Measurements from ENCODE around the gene RPH3AL. TPM values are rescaled to one million over a fixed set of nuclear protein-coding genes. Genes with fewer than 3 reads are reported as not detected.

RPH3AL gene
- total RNA-seq, 1 experiment from 2014 or later = 3.9 TPM

DNA sequence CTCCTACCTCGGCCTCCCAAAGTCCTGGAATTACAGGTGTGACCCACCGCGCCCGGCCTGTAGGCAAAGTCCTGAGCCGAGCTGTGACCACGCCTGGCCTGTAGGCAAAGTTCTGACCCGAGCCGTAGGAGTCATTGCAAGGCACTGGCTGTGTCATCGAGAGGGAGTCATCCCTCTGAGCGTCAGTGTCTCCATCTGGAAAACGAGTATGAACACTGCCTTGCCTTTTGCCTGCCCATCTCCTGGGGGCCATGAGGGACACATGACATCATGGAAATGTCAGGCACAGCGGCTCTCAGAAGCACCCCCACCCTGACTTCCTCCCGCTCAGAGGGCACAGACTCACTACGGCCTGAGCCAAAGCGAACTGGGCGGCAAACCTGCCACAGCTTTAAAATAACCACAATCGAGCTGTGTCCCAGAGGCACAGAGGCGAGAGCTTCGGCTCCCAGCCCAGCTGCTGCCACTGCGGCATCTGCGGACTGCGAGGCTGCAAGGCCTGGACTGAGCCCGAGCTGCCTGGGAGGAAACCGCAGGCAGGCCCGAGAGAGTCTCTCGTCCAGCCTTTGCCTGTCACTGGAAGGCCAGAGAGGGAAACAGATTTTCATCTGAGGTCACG lies 50.8 kb downstream of the RPH3AL start:
- DNase-seq (ENCODE audit: low spot score) = no peak

DNA sequence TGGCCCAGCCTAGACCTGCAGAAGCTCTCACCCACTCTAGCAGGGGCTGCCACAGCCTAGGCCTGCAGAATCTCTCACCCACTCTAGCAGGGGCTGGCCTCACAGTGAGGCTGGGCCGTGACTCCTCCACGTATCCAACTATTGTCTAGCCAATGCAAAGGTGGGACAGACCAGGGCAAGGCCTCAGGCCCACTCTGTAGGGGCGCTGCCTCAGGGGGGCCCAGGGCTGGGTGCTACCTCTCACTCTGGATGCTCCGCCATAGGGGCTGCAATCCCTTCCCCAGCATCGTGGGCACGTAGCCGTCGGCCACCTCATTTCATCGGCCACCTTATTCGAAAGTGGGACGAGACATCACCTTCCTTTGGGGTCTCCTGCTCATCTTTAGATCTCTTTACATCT lies 51.7 kb downstream of the RPH3AL start:
- no peak for DNase-seq (ENCODE audit: low spot score)

DNA sequence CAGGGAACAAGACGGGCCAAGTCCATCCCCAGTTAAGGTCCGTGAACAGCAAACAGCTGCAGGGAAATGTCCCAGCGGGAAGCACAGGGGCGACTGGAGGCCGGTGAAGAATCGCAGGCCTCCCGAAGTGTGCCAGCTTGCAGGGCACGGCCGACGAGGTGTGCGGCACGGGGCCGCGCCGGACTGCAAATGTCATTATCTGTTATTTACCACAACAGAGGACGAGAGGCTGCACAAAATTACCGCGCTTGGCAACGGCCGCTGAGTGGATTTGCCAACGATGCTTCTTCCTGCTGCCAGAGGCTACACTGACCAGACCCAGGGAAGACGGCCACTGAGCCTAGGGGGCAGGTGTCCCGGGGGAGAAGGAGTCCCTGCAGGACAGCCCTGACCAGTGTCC lies 53.1 kb downstream of the RPH3AL start:
- DNase-seq (ENCODE audit: low spot score) = no peak

DNA sequence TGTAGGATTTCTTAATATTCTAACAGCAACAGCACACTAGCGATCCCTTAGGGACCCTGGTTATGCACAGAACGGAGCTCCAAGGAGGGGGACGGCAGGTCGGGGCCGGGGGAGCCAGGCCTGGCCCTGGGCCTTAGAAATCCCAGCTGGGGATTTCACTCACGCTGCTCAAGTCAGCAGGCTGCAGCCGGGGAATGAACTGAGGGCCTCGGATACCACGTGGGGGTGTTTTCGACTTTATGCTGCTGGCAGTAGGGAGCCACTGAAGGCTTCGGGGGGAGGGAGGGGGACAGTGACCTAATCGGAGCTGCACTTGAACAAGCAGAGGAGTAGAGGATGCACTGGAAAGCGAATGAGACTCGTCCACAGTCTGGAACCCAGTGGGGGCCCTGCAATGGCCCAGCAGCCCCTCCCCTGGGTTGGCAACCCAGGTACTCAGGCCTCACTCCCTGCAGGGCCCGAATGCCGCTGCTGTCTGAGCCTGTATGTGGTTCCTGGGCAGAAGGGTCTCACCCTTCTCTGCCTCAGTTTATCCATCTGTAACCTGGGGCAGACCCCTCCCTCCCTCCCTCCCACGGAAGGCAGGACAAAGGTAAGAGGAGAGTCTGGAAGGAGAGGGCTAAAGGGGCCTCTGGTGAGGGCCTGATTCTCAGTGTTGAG lies 53.7 kb downstream of the RPH3AL start:
- DNase-seq (ENCODE audit: low spot score) = no peak

DNA sequence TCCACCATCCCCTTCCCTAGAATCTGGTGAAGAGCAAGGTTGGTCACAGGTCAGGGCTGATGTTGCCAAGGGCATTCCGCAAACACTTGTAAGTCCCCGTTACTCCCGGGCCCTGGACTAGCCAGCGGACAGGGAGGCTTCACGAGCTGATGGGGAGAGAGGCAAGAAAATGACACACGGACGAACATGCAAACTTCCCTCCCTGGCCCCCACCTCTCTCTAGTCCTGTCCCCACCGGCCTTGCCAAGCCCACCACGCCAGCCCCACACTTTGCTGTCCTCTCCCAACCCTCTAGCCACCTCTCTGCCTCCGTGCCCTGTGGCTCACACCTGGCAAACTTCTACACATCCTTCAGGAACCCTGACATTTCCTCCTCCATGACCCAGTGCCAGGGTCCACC lies 54.8 kb downstream of the RPH3AL start:
- DNase-seq (ENCODE audit: low spot score) = no peak

DNA sequence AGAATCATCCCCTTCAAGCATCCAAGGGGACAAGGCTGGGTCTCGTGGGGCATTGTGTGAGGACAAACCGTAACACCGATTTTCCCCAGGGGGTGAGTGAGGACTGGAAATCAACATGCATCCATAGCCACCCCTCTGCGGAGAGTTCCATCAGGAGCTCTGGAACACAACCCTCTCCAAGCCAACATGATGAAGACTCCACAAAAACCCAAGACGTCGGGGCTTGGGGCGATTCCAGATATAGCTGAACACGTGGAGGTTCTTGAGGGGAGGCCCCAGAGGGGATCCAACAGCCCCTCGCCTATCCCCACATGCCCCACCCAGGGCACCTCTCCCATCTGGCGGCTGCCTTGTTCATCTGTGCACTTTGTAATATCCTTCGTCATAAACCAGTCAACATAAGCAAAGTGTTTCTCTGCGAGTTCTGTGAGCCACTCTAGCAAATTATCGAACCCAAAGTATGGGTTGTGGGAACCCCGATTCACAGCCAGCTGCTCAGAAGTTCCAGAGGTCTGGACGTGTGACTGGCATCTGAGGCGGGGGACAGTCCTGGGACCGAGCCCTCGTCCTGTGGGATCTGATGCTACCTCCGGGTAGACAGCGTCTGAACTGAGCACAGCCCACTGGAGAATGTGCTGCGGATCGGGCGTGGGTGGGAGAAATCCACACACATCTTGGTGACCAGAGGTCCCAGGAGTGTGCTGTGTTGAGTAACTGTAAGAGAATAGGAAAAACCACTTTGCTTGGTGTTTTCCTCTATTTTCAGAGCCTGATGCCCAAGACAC lies 55.5 kb downstream of the RPH3AL start:
- DNase-seq (ENCODE audit: low spot score) = no peak

DNA sequence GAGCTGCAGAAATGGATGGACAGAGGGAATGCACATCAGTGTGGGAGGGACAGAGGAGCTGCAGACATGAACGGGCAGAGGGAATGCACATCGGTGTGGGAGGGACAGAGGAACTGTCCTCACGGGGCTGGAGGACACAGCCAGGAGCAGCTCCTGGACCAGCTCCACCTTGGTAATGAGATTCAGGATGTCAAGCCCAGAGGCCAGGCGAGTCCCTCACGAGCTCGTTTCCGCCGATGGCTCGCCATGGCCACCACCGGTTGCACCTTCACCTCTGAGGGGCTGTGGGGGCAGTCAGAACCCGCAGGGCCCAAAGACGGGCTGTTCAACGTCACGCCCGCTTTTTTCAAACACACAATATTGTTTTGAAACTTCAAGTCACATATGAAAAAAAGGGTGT lies 56.2 kb downstream of the RPH3AL start:
- DNase-seq (ENCODE audit: low spot score) = no peak

DNA sequence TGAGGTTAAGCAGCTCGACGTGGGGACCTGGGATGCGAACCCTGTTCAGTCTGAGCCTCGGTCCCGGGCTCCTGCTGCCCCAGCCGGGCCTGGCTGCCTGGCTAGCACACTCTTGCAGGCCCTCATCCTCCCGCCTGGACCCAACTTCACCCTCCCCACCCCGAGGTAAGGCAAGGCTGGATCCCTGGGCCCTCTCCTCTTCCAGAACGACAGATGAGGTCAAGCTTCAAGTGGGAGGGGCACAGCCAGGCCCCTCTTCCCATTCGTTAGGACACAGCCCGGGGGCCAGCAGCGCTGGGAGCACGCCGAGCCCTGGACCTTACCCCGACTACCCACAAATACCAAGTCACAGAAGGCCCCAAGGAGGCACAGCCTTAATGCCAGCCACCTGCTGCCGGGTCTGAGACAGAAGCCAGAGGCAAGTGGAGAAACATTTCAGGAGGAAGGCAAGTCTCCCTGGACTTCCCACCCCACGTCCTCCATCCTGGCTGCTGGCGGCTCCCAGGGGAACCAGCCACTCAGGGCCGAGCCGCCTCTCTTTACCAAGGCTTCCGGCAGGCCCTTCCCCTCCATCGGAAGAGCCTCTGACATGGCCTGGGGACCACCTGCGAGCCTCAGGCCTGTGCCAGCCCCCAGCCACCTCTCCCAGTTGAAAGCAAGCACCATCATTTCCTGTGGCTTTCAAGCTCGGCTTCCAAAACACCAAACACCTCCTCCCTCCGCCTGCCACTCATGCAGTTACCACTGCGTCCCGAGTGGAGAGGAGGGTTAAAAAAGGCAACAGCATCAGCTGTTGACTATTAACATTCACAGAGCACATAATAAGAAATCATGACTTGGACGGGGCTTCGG lies 59.9 kb downstream of the RPH3AL start:
- DNase-seq (ENCODE audit: low spot score) = no peak

DNA sequence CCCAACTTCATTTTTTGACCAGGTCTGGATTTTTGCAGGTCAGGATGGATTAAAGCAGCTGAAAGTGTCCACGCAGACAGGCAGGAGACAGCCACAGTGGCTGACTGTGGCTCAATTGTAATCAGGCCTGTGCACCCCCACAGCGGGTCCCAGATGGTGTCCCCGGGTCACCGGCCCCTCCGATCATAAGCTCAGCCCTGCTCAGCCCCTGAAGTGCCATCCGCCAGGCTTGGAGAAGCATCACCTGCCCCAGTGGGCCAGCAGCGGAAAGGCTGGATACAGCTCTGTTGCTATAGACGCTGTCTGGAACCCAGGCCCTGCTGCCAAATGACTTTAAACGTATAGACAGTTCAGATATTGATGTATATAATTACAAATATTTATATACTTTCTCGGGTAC lies 60.6 kb downstream of the RPH3AL start:
- DNase-seq (ENCODE audit: low spot score) = no peak

DNA sequence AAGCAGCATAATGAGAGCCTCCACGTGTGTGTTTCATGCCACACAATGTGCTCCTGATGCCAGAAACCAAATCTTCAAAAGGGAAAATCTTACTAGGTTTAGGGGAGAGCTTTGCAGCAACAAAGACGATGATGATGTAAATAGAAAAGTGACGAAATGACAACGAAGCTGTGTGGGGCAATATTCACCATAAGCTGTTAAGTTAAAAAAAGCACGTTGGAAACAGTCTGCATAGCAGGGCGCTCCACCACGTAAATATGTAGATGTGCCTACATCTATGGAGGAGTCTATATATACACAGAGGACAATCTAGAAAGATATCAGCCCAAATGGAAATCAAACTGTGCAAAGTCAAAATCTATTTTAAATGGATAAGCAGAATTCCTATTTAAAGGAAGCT lies 61.0 kb downstream of the RPH3AL start:
- DNase-seq (ENCODE audit: low spot score) = no peak

DNA sequence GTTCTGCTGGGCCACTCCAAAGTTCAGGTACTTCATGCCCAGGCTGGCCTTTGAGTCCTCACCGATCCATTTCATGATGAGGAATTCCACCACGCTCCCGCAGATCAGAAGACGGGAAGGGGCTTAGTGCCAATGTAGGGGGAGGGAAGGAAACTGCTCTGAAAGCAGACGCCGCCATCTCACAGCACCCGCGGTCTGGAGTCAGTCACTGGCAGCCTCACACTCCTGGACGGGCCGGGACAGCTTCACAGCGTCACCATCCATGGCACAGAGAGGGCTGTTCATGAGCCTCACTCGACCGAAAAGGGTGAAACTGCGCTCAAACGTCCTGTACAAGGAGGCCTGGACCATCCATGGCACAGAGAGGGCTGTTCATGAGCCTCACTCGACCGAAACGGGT lies 62.0 kb downstream of the RPH3AL start:
- no peak for DNase-seq (ENCODE audit: low spot score)

DNA sequence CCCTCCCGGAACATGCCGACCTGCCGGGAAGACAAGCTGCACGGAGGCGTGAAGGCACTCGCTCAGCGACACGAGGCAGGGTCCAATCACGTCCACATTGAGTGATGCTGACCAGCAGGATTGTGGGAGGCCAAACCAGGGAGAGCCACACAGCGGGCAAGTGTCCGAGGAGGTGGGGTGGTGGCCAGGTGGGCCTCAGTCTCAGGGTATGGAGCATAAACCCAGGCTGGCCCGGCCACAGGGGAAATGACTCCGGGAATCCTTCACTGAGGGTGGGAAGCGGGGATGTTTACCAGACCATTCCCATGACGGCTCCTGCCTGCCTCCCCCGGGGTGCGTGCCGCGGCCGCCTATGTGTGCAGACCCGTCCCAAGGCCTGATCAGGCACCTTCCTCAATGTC lies 62.5 kb downstream of the RPH3AL start:
- DNase-seq (ENCODE audit: low spot score) = no peak

DNA sequence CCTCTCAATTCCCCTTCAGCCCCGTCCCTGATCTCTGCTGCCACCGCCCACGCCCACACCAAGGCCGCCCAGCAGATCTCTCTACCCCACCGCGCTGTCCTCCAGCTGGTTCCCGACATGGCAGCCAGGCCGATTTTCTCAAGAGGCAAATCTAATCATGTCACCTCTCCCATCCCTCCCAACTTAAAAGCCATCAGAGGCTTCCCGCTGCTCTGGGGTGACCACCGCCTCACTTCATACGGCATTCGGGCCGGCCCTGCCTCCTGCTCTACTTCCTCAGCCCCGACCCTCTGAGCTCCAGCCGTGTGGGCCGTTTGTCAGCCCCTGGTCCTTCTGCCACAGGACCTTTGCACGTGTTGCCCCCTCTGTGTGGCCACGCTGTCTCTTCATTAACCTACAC lies 63.2 kb downstream of the RPH3AL start:
- no peak for DNase-seq (ENCODE audit: low spot score)

DNA sequence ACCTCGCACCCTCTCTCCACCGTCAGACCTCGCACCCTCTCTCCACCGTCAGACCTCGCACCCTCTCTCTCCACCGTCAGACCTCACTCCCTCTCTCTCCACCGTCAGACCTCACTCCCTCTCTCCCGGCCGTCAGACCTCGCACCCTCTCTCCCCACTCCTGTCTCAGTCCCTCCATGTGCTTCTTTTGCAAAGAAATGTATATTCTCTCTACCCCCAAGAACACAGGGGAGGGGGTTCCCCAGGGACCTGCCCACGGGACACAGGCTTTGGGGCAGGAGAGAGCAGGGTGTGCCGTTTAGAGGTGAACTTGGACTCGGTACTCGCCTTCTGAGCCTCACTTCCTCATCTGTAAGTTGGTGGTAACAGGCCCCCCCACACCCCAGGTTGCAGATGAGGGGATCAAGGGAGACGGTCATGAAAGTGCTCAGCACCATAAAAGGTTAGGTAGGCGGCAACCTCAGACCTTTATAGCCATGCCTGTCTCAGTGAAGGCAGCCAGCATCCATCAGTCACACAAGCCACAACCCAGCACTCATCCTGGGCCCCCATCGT lies 63.7 kb downstream of the RPH3AL start:
- no peak for DNase-seq (ENCODE audit: low spot score)

DNA sequence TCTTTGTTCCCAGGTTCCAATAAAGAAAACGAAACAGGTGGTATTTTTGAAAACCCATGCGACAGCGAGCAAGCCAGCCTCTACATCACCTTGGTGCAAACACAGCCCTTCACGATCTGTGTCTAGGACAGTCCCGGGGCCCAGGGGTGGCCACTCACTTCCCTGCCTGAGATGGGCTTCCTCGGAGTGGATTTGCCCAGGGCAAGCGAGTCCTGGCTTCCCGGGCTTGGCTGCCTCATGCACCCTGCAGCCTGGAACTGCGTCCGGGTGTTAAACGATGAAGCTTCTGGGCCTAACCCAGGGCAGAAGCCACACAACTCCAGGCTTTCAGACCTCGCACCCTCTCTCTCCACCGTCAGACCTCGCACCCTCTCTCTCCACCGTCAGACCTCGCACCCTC lies 66.0 kb downstream of the RPH3AL start:
- no peak for DNase-seq (ENCODE audit: low spot score)

DNA sequence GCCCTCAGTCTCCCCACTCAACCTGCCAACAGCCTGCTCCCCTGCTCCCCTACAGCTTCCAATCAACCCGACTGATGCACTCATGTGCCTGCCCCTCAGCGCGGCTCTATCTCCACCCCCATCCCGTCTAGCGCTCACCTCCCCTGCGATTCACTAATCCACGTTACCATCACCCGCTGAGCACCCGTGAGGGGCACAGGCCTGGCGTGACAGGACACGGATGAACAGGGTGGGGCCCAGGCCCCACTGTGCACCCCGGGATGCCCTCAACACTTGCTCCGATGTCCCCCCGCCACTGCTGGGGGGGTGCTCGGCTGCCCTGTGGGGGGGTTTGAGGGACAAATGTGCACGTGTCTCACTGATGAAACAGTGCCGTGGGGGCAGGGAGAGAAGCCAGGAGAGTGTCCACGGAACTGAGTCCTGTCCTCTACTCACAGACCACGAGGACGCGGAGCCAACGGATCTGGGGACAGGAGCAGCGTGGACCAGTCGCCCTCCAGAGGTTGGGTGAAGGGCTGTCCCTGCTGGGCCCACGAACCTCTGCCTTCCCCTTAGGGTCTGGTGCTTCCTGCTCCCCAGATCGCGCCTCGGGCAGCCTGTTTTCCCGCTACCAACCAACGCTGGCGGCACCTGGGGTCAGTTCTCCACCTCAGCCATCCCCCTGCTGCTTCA lies 66.7 kb downstream of the RPH3AL start:
- no peak for DNase-seq (ENCODE audit: low spot score)

DNA sequence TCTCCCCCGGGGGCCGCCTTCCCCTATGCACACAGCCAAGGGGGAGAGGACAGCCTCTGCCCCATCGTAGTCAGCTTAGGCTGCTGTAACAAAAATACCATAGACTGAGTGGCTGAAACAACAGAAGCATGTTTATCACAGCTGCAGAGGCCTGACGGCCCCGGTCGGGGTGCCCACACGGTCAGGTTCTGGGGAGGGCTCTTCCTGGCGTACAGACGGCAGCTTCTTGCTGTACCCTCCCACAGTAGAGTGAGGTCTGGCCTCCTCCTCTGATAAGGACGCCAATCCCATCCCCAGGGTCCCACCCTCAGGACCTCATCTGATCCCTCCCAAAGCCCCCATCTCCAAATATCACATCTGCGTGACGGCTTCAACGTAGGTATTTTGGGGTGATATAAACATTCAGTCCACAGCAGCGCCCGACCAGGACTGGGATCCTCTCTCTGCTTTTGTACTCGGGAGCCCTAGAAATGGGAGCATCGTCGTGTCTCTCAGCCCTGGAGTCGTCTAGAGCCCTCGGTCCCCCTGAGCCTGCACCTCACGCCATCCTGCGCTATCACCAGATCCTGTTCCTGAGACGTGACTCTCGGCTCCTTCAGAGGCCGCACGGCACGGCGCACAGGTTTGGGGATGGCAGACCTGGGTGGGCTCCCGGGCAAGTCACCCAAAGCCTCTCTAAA lies 67.8 kb downstream of the RPH3AL start:
- no peak for DNase-seq (ENCODE audit: low spot score)

DNA sequence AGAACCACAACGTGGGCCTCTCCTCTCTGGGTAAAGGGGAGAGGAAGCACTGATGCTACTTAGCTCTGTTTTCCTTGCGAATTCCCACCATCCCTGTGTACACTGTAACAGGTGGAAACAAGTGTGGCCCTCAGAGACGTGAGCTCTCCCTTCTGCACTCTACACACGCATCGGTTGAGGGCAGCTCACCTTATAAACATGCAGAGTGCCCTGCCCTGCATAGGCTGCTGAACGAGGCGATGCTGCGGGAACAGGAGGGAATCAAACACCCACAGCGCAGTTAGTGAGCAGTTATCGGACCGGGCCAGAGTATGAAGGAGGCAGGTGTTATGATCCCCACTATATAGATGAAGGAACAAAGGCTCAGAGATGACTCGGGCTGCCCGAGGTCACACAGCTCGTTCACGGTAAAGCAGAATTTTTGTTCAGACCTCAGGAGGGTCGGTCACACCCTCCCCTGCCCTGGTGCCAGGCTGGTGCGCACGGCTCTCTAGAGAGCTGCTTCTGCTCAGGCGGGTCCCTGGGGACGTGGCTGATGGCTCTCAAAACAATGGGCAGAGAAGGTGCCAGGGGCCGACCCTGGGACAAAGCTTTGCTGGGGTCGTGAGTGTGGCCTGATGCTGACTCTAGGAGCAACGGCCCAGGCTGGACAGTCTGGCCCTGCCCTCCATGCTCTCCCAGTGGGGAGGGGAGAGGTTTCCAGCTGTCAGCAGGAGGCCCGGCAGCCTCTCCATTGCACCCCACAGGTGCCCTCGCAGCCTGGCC lies 68.5 kb downstream of the RPH3AL start:
- DNase-seq (ENCODE audit: low spot score) = no peak

DNA sequence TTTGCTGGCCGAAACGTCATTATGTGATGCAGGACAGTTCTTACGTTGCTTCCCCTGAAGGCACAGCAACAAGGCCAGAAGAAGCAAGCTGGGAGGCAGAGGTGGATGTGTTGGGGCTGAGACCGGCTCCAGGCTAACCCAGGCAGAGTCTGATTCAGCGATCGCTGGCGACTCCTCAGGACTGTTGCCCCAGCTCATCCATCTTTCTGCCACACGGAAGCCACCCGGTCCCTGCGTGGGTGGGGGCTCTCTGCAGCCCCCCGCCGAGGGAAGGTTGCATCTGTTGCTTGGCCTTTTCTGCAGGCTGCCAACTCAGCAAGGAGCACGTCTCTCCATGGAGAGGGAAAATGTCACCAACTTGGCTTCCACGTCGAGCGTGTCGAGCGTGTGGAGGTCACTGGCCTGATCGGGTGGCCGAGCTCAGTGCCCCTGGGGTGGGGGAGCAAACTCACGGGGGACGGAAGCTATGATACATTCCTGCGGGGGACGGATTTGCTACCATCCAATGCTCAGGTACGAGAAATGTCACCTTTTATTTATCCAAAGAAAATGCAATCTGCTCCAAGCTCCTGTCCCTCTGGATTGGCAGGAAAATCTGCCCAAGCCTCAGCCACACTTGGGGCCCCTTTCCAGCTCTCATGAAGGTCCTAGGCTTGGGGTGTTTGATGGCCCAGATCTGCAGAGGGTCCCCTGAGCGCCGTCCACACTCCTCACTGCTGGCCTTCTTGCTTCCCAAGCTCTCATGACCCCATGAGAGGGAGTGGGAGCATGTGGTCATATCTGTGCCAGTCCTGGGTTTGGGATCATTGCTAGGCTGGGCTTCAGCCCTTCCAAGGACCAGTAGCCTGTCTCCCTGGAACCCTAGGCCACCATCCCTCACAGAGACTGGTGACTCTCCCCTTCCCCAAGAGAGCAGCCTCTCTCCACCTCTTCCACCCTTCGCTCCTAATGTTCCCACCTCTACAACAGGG lies 69.4 kb downstream of the RPH3AL start:
- no peak for DNase-seq (ENCODE audit: low spot score)
